GM20431 (cell line): ENCODE data around the gene IQSEC1.
"Not testable (repeated sequence)": the region's sequence is repeated elsewhere in the genome, so short reads cannot be mapped to it uniquely, and the experiment has no call there.

Experiments
- in situ Hi-C: fragments of 300-500 bp; cut with MseI, MboI; formaldehyde crosslinking; loops from one replicate; pipeline ENCODE4 v1.15.0; 2020; ENCODE audit warnings: low sequenced_read_pairs; ENCODE audit not compliant: unreplicated experiment

Gene IQSEC1

GRCh38 chr3:12893852-12894251 is 179.4 kb downstream of the IQSEC1 start:
- in situ Hi-C loops = no loop called here

- in situ Hi-C loops = no loop called here
Measured at GRCh38 chr3:12893247-12893646, 180.0 kb downstream of the IQSEC1 start.

- in situ Hi-C loops = no loop called here
Measured at GRCh38 chr3:12892840-12893189, 180.4 kb downstream of the IQSEC1 start.

- in situ Hi-C loops = no loop called here
Measured at GRCh38 chr3:12891985-12892839, 181.0 kb downstream of the IQSEC1 start.

GRCh38 chr3:12891391-12891984 is 181.7 kb downstream of the IQSEC1 start:
- in situ Hi-C loops = no loop called here

- in situ Hi-C loops = no loop called here
Measured at GRCh38 chr3:12890610-12891390, 182.4 kb downstream of the IQSEC1 start.

GRCh38 chr3:12886736-12887135 is 186.5 kb downstream of the IQSEC1 start:
- in situ Hi-C loops = no loop called here

- in situ Hi-C loops = no loop called here
Measured at GRCh38 chr3:12886106-12886679, 187.0 kb downstream of the IQSEC1 start.

GRCh38 chr3:12885583-12885930 is 187.7 kb downstream of the IQSEC1 start:
- in situ Hi-C loops = no loop called here

- in situ Hi-C loops = no loop called here
Measured at GRCh38 chr3:12884790-12885582, 188.2 kb downstream of the IQSEC1 start.

- in situ Hi-C loops = no loop called here
Measured at GRCh38 chr3:12884186-12884680, 189.0 kb downstream of the IQSEC1 start.

GRCh38 chr3:12882336-12883310 is 190.6 kb downstream of the IQSEC1 start:
- in situ Hi-C loops = no loop called here

GRCh38 chr3:12881858-12882257 is 191.4 kb downstream of the IQSEC1 start:
- in situ Hi-C loops = not testable (repeated sequence)

GRCh38 chr3:12879191-12879815 is 193.9 kb downstream of the IQSEC1 start:
- in situ Hi-C loops = no loop called here

GRCh38 chr3:12878758-12879157 is 194.5 kb downstream of the IQSEC1 start:
- in situ Hi-C loops = not testable (repeated sequence)

GRCh38 chr3:12878141-12878574 is 195.1 kb downstream of the IQSEC1 start:
- in situ Hi-C loops = no loop called here

- in situ Hi-C loops = no loop called here
Measured at GRCh38 chr3:12877040-12877439, 196.2 kb downstream of the IQSEC1 start.
